Coronary artery (tissue), 2 donors: Measurements from ENCODE around the gene ANKRD11.
A peak's percentile ranks its signal among the peaks of the same experiment; 100 is the strongest.

Experiments
- DNase-seq: peaks from one replicate; pipeline ENCODE4 v3.0.0-alpha.2; 2017; ENCODE audit warnings: low spot score
- H3K27ac ChIP-seq, 2 donors: fragments of 200-600 bp; sonication (generic); one replicate each; pipeline ENCODE4 v1.5.1; 2016 to 2019
- H3K4me3 ChIP-seq: fragments of 200-600 bp; sonication (generic); 2 replicates; pipeline ENCODE4 v1.5.1; 2016; ENCODE audit warnings: mild to moderate bottlenecking, moderate library complexity
- CTCF ChIP-seq: fragments of 200-600 bp; sonication (generic); IDR thresholded peaks from one replicate; pipeline ENCODE4 v1.5.1; 2019; ENCODE audit warnings: antibody characterized with exemption

Gene ANKRD11

DNA sequence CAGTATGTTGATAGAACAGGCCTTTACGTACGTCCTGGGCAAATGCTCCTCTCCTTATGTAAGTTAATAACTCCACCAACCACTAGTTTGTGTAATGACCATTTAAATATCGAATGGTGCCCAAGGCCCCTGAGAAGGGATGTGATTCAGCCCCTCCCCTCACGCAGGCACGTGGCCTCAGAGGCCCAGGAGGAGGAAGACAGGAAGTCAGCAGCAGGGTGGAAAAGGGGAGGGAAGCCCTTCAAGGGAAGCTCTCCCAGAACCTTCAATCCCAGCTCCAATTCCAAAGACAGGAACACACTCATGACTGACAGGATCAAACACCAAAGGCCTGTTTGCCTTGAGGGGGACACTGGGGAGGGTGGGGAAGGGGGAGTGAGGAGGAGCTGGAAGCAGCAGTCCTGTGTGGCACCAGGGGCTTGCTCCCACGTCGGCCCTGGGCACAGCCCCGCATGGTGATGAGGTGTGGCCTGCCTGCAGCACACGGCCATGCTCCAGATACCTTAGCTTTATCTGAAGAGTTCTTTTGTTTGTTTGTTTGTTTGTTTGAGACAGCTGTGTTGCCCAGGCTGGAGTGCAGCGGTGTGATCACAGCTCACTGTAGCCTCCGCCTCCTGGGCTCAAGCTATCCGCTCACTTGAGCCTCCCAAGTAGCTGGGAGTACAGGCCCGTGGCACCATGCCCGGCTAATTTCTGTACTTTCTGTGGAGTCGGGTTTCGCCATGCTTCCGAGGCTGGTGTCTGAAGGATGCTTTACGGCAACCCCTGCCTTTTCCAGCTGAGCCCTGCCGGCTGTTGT is 167.8 kb downstream of the ANKRD11 start:
- H3K27ac ChIP-seq: peak overlapping the region in 1 of 2 donors; percentile 7
- H3K4me3 ChIP-seq: no peak overlapping the region
- no peak for DNase-seq
- TF ChIP-seq CTCF: no peak

- no peak for TF ChIP-seq CTCF
- DNase-seq: no peak
- peak overlapping the region; percentile 72 to 76 for H3K27ac ChIP-seq
- H3K4me3 ChIP-seq: peak overlapping the region; percentile 46
Observed at GRCh38 chr16:89320782-89321501, 169.4 kb downstream of the ANKRD11 start.

- TF ChIP-seq CTCF: no peak
- H3K27ac ChIP-seq: peak overlapping the region; percentile 72 to 76
- peak overlapping the region; percentile 46 for H3K4me3 ChIP-seq
- DNase-seq: no peak
Observed at GRCh38 chr16:89319886-89320781, 170.2 kb downstream of the ANKRD11 start.

GRCh38 chr16:89319631-89319885 is 170.8 kb downstream of the ANKRD11 start:
- TF ChIP-seq CTCF: no peak

DNA sequence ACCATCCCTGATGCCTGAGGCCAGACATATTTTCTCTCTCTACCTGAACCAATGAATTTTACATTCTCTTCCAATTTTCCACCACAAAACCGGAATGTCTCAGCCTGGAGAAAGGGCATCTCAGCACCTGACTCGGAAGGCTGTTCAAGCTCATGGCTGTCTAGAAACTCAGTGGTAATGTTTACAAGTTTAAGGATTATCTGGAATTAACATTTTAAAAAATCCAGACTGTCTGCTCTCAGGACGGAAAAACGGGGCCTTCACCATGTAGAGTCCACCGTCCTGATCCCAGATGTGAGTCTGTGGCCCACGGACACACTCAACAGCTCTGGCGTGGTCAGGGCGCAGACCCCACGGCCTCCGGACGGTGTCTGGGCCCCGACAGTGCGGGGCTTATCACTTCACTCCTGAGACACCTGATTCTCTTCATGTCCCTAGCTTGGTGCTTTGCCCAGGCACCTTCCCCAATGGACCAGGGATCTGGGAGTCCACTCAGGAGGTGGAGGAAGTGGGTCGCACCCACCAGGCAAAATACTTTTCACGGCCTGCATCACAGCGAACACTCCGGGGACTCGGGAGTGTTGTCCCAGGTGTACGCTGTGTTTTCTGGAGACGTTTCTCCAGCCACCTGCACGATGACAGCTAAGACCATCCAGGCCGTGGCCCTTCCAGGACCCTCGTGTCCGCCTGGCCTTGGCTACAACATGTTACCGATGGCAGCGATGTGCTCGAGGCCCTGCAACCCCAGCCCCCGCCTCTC is 171.3 kb downstream of the ANKRD11 start:
- peak overlapping the region; percentile 46 for H3K4me3 ChIP-seq
- peak overlapping the region; percentile 72 to 76 for H3K27ac ChIP-seq
- no peak for DNase-seq
- TF ChIP-seq CTCF: no peak

More at GRCh38 chr16:89319631-89319885, 170.8 kb downstream of the ANKRD11 start:
- peak overlapping the region; percentile 46 for H3K4me3 ChIP-seq
- H3K27ac ChIP-seq: peak overlapping the region; percentile 72 to 76
- DNase-seq: no peak

DNA sequence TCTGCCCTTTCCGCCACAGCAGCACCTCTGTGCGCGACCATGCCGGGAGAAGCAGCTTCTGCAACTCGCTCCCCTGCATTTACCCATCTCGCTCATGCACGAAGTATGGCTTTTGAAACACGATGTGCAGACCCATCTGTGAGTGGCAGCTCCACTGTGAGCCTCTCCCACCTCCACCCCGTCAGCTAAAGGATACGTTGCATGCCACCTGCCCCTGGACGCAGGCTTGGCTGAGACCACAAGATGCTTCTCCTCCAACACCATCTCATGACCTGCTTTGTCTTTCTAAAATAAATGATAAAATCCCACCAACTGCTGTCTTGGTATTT is 172.0 kb downstream of the ANKRD11 start:
- TF ChIP-seq CTCF: no peak
- no peak for DNase-seq
- H3K27ac ChIP-seq: no peak overlapping the region
- no peak overlapping the region for H3K4me3 ChIP-seq
